ENCODE measurements around the gene DPY19L1.
"Not testable (repeated sequence)": the region's sequence is repeated elsewhere in the genome, so short reads cannot be mapped to it uniquely, and the experiment has no call there.

The DPY19L1 gene

GRCh38 chr7:34985155-34985554 lies 52.1 kb downstream of the DPY19L1 start:
- not testable (repeated sequence) for DNase-seq

DNA sequence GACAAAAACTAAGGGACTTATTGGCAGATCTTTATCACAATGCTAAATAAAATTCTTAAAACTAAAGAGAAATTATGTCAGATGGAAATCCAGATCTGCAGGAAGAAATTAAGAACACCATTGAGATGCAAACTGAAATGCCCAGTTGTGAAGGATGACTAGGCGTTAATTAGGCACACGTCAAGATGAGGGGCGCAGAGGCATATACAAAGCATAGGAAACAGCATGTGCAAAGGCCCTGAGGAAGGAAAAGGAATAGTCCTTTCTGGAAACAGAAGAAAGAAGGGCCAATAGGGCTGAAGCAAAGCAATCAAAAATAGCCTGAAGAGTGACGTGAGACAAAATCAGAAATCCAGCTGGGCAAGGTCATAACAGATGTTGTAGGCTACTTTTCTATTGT lies 53.1 kb downstream of the DPY19L1 start:
- DNase-seq, result not testable (repeated sequence)

DNA sequence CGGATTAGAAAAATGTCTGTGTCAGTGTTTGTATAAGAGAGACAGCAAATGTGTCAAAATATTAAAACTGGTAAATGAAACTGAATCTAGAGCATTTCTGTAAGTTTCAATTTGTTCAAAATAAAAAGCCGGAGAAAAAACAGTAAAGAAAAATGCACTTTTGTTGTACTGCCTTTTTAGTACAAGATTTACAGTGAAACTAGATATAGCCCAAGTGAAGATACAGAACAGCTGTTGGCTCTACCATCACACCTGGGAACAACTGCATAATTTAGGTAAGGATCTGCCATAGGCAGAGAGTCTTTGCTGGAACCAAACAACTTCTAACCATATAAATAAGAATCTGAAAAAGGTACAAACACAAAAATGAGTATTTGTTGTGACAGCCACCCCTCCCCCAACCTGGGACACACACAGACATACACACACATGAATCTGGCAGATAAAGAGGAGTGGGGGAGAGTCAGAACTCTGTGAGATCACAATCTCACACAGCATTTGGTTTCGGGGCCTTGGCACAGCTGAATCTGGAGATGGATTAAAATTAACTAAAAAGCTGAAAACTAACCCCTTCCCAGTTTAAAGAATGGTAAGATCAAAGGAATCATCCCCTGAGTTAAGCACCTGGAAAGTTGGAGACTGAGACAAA lies 54.8 kb downstream of the DPY19L1 start:
- DNase-seq, result no peak

DNA sequence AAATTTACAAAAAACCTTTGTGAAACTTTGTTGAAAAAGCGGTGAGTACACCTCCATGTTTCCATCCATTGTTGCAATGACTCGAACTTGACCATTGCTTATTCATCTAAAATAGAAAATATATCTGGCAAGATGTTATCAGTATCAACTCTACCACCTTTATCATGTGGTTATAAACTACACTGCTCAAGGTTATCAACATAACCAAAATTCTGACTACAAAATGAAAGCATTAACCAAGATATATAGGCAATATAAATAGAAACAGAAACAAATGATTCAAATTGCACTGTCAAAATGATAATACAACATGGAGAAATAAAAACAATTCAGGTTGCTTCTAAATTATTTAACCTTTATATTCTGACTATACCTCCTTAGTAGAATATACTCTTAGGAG lies 58.2 kb downstream of the DPY19L1 start:
- not testable (repeated sequence) for DNase-seq

- no peak for DNase-seq
Measured at GRCh38 chr7:34973400-34973760, 63.9 kb downstream of the DPY19L1 start.

- not testable (repeated sequence) for DNase-seq
Measured at GRCh38 chr7:34972739-34973399, 64.4 kb downstream of the DPY19L1 start.

GRCh38 chr7:34967818-34968217 lies 69.5 kb downstream of the DPY19L1 start:
- DNase-seq, result not testable (repeated sequence)

GRCh38 chr7:34966504-34966903 lies 70.8 kb downstream of the DPY19L1 start:
- not testable (repeated sequence) for DNase-seq

DNA sequence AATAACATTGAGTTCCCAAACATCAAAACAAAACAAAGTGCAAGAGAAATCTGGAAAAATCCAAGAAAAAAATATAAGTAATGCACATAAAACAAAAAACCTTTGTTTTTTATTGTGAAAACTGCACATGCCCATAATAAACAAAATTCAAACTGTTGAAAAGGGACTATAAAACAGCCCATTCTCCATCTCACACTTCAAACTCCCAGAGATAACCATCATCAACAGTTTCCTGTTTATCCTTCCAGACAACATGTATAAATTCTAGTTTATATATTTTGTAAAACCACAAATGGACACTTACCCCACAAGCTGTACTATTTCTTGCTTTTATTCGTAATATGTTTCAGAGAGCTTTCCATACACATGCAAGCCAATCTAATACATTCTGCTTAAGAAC lies 79.3 kb downstream of the DPY19L1 start:
- DNase-seq, result no peak

DNA sequence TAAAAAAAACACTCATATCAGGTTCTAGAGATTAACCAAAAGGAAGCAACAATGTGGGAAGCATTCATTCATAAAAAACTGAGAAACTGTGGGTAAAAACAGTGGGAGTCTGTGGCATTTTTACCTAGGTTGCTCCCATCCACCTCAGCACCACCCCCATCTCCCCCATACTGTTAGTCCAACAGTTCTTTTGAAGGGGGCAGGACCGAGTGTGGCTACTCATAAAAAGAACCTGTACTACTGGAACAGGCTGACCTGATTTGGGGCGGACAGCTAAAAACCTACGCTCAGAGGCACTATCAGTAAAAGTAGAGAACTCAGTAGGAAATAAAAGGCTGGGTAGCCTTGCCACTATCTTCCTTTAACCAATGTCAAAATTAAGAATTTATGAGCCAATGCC lies 84.5 kb downstream of the DPY19L1 start:
- no peak for DNase-seq

DNA sequence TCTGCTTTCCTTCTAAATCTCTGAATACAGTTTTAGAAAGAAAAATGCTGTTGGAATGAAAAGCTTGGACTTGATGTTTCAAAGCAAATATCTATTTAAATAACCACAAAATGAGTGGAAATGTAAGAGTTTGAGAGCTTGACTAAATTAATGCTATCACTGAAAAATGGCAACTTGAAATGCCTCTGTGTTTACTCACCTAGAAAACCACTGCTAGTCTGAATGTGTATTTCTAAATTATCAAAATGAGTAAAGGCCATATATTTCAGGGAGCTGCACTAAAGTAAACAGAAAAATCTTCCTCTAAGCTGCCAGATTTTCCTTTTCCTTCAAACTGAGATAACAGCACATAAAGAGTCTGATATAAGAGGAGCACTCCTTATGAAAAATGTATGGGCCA lies 87.9 kb downstream of the DPY19L1 start:
- no peak for DNase-seq

GRCh38 chr7:34947427-34947826 lies 89.9 kb downstream of the DPY19L1 start:
- DNase-seq, result not testable (repeated sequence)

DNA sequence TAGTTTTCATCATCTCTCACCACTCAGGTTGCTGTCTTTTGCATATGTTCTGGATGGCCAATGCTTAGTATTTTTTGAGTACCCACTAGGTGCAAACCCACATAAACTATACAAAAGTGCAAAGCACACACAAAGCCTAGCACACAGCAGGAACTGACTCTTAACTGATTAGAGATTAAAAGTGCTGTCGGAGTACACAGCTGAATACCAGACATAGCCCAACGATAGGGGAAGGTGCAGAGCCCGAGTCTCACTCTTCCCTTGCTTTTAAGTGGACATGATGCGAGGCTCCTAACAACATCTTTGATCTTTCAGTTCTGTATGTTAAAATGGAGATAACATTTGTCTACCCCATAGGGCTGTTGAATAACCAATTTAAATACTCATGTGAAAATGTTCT lies 90.8 kb downstream of the DPY19L1 start:
- no peak for DNase-seq

DNA sequence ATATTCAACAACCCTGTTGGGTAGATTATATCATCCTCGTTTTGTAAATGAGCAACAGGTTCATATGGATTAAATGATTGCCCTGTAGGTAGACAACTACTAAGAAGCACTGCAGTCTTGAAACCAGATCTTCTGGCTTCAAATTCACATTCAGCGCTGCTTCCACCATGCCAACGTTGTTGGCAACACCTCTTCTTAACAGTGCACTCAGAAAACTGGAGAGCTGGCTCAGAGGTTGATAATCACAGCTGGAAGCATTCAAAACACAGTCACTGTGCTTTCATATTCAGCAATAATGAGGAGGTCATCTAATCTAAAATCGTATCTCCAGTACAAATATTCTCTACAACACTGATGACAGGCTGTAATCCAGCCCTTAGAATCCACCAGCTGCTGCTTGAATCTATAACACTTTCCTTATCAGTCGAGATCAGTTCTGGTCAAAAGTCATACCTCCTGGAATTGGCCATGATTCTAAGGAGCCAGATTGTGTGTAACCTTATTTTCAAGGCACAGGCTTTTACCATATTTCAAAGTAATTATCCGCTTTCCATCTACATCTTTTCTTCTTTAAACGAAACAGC lies 91.3 kb downstream of the DPY19L1 start:
- not testable (repeated sequence) for DNase-seq

GRCh38 chr7:34939175-34939574 lies 98.1 kb downstream of the DPY19L1 start:
- DNase-seq, result no peak

- DNase-seq, result not testable (repeated sequence)
Measured at GRCh38 chr7:34935735-34936165, 101.5 kb downstream of the DPY19L1 start.

DNA sequence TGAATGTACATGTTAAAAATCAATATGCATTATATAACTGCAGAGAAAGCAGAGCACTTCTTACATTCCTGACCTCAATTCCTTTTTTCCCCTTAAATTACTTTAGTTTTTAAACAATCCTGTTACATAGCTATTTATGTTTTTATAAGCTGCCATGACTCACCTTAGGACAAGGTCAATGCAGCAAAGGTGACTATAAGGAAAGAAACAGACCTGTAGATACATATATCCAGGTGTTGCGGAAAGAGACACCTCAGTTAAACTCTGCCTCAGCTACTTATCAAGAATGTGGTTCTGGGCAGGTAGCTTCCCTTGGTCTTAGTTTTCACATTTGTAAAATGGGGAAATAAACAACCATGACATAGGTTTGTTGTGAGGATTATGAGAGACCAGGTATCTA lies 105.5 kb downstream of the DPY19L1 start:
- no peak for DNase-seq

- not testable (repeated sequence) for DNase-seq
Measured at GRCh38 chr7:34929783-34930182, 107.5 kb downstream of the DPY19L1 start.

GRCh38 chr7:34928560-34928959 lies 108.7 kb downstream of the DPY19L1 start:
- no peak for DNase-seq

DNA sequence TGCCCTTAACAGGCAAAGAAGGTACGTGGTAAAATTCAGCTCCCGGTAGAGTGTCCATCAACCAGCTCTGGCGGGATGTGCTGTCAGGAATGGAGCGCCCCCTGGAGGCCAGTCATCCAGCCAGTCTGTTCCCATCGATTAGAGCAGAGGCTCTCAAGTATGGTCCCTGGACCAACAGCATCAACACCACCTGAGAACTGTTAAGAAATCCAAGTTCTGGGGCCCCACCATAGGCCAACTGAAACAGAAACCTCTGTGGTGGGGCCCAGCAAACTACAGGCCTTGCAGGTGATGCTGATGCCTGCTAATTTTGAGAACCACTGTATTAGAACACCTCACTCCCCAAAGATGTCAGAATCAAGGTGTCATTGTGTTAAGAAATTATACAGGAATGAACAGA lies 109.2 kb downstream of the DPY19L1 start:
- peak; percentile 51 for DNase-seq

DNA sequence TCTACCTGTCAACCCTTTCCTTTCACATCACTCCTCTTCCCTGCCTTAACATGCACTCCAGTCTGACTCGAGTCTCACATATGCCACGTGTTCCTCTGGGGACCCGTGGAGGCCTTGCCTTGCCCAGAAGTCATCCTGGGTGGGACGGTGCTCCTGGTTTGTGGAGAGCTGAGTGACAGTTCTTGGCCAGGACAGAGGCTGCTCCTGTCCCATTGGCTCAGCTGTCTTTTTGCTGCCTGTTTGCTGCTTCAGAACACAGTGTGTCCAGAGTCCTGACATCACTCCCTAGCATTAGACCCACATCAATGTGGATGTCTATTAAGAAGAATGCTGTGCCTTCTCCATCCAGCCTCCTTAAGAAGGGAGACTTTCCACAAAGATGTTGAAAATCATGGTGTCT lies 116.8 kb downstream of the DPY19L1 start:
- not testable (repeated sequence) for DNase-seq

- not testable (repeated sequence) for DNase-seq
Measured at GRCh38 chr7:34919038-34919437, 118.2 kb downstream of the DPY19L1 start.

DNA sequence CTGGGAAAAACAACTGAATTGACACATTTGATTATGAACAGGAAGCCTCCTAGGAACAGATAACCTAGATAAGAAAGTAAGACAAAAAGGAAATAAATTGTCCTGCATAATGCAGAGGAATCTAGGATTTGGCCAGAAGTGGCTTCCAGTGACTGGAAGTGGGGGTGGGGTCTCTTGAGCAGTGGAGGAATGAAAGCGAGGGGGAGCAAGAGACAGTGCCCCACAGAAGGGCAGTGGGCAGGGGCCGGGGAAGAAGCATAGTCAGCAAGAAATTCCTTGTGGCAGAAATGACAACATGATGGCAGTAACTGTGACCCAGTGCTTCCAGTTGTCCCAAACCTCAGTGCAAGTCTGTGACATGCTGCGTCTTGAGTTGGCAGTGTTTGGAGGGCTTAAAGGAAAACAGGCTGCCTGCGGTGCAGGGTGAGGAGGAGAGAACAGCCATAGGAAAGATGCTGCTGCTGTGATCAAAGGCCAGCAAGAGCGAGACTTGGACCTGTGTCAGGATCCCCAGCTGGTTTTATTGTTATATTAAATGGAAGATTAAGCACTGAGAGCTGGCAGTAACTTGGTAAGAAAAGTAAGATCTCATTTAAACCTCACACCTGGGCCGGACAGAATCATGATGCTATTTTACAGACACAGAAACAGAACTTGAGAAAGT lies 119.0 kb downstream of the DPY19L1 start:
- DNase-seq, result not testable (repeated sequence)

DNA sequence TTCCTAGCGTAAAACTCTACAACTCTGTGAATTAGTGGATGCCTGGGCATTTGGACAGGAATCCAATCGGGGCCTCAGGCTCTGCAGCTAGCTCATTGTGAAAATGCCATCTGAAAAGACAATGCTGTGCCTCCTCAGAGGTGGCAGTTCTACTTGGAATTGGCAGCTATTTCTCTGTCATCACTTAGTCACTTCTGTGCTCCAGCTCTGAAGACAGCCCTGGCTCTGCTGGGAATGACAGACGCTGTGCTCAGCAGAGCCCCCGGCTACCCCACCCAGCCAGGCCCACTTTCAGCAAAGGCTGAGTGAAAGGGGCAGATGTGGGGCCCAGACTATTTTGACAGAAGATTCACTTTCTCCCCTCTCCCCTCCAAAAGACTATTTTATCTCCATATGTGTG lies 119.8 kb downstream of the DPY19L1 start:
- not testable (repeated sequence) for DNase-seq
